ENCODE data around the gene ACTN3. TPM values are rescaled to one million over a fixed set of nuclear protein-coding genes. Genes with fewer than 3 reads are reported as not detected.

ACTN3 gene
- total and polyA plus RNA-seq, 12 donors, result 0.06 to 0.26 (median 0.13) TPM; not detected in 7

DNA sequence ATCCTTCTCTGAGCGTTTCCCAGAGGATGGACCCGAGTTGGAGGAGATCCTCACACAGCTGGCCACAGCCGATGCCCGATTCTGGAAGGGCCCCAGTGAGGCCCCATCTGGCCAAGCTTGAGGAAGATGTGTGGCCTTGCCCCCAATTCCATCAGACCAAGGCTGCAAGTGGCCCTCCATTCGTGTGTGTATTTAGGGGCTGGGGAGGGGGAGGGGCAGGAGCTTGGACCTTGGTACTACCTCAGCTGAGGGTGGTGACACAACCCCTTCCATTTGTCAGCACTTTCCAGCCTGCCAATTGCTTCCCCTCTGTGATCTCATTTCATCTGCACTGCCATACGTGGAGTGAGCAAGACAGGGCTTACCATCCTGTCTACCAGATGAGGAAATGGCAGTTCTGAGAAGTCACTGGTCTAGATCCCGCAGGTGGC lies 37.6 kb upstream of the ACTN3 start:
- 52 to 72% (median 54%) methylated on average over 3 to 7 of the region's 7 CpGs for WGBS, 4 donors
- peaks cover 8 to 9% of the 10 kb centered on the region in 2 donors for H3K4me1 ChIP-seq (replicated peaks in 1 of 2)
- no peaks in the 10 kb centered on the region for H3K9me3 ChIP-seq (replicated peaks in 1 of 3)
- no peaks in the 10 kb centered on the region for H3K27me3 ChIP-seq
- no peak overlapping the region for H3K4me3 ChIP-seq
- intact Hi-C loops (cut with DNase I), result no loop called here
- H3K36me3 ChIP-seq (replicated peaks in 1 of 2), result peaks cover 0 to 11% of the 10 kb centered on the region in 2 donors
- peak in 1 of 7 donors; percentile 13 for DNase-seq
- no peak for TF ChIP-seq POLR2A (IDR thresholded peaks at IDR 0.05)
- TF ChIP-seq, protein P1, sequence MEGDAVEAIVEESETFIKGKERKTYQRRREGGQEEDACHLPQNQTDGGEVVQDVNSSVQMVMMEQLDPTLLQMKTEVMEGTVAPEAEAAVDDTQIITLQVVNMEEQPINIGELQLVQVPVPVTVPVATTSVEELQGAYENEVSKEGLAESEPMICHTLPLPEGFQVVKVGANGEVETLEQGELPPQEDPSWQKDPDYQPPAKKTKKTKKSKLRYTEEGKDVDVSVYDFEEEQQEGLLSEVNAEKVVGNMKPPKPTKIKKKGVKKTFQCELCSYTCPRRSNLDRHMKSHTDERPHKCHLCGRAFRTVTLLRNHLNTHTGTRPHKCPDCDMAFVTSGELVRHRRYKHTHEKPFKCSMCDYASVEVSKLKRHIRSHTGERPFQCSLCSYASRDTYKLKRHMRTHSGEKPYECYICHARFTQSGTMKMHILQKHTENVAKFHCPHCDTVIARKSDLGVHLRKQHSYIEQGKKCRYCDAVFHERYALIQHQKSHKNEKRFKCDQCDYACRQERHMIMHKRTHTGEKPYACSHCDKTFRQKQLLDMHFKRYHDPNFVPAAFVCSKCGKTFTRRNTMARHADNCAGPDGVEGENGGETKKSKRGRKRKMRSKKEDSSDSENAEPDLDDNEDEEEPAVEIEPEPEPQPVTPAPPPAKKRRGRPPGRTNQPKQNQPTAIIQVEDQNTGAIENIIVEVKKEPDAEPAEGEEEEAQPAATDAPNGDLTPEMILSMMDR (IDR thresholded peaks at IDR 0.05), result no peak
- H3K27ac ChIP-seq, result no peak overlapping the region

DNA sequence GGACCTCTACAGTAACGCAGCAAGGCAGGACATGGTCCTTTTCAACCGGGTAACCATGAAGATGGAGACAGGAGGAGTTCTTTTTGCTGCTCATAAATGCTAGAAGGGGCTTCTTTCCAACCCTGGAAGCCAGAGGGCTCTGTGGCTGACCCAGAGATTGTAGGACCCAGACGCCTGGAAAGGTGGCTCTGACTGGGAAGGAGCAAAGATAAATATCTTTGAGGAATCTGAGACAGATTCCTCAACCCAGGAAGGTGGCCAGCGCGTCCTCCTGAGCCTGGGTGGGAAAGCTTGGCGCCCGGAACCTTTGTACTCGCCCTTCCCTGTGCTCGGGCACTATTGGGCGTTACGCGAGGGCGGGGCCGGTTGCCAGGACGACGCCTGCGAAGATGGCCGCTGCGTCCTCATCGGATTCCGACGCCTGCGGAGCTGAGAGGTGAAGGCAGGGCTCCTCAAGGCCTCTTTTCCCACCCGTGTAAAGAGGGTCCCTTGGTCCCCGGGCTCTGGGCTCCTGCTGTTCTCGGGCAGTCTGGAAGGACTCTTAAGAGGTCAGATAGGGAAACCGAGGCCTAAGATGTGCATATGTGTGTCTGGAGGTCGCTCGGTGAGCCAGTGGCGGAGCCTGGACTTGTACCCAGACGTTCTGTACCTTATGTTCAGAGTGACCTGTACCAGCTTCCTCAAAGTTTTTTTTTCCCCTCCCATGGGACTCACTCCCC lies 36.3 kb upstream of the ACTN3 start, which contains the start of gene BBS1:
BBS1 (plus strand) TSS at position 365 of the 719 bp plus-strand sequence; CDS start at position 390, 25 bp downstream.
- Histone ChIP-seq H3K36me3 (replicated peaks in 1 of 2) (peaks cover 0 to 13% of the 10 kb centered on the region in 2 donors), H3K4me1 (replicated peaks in 1 of 2) (peaks cover 8 to 9% of the 10 kb centered on the region in 2 donors), H3K27me3 (no peaks in the 10 kb centered on the region), H3K9me3 (replicated peaks in 1 of 3) (no peaks in the 10 kb centered on the region), H3K27ac (peak within 1 kb of the TSS in 1 of 5 donors; percentile 60), H3K4me3 (peak within 1 kb of the TSS; percentile 49 to 97 (median 75))
- intact Hi-C loops (cut with DNase I), result no loop called here
- WGBS, 4 donors, result 1 to 4% (median 3%) methylated on average over 13 to 31 of the region's 31 CpGs
- TF ChIP-seq, protein P1 (IDR thresholded peaks at IDR 0.05), result no peak
- peak in 1 of 2 donors; percentile 18 for TF ChIP-seq POLR2A (IDR thresholded peaks at IDR 0.05)
- peak; percentile 82 to 93 (median 88) for DNase-seq

DNA sequence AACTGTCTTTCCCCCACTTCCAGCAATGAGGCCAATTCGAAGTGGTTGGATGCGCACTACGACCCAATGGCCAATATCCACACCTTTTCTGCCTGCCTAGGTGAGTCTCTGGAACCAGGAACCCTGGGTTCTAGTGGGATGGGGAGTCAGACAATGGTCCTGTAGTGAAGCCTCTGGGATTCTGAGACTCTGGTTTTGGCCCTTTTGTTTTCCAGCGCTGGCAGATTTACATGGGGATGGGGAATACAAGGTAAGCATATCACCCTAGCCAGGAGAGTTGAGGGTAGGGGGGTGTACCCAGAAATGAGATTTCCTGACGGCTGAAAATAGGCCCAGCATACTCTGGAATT lies 35.7 kb upstream of the ACTN3 start:
- WGBS, 4 donors, result 0 to 11% (median 6%) methylated on average over 2 to 5 of the region's 5 CpGs
- no peak for TF ChIP-seq POLR2A (IDR thresholded peaks at IDR 0.05)
- TF ChIP-seq, protein P1 (IDR thresholded peaks at IDR 0.05), result no peak
- peaks cover 8 to 9% of the 10 kb centered on the region in 2 donors for H3K4me1 ChIP-seq (replicated peaks in 1 of 2)
- H3K9me3 ChIP-seq (replicated peaks in 1 of 3), result no peaks in the 10 kb centered on the region
- H3K27ac ChIP-seq, result no peak overlapping the region
- no peak for DNase-seq
- intact Hi-C loops (cut with DNase I), result no loop called here
- H3K36me3 ChIP-seq (replicated peaks in 1 of 2), result peaks cover 0 to 12% of the 10 kb centered on the region in 2 donors
- no peaks in the 10 kb centered on the region for H3K27me3 ChIP-seq
- H3K4me3 ChIP-seq, result peak overlapping the region; percentile 49 to 97 (median 75)

DNA sequence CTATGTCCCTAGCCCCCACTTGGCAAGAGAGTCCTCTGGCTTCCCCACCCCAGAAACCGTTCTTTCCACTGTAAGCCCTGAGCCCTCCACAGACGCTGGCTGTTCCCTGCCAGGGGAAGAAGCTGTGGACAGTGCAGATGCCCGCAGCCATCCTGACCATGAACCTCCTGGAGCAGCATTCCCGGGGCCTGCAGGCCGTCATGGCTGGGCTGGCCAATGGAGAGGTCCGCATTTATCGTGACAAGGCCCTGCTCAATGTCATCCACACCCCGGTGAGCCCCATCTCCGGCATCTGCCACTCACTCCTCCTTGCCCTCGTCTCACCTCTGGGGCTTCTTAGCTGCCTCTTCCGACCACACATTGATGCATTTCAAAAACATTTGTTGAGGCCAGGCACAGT lies 23.1 kb upstream of the ACTN3 start:
- no peak for DNase-seq
- no peak overlapping the region for H3K4me3 ChIP-seq
- no peak for TF ChIP-seq POLR2A (IDR thresholded peaks at IDR 0.05)
- TF ChIP-seq, protein P1 (IDR thresholded peaks at IDR 0.05), result no peak
- no peak overlapping the region for H3K27ac ChIP-seq
- no peaks in the 10 kb centered on the region for H3K4me1 ChIP-seq (replicated peaks in 1 of 2)
- H3K9me3 ChIP-seq (replicated peaks in 1 of 3), result no peaks in the 10 kb centered on the region
- intact Hi-C loops (cut with DNase I), result no loop called here
- peaks cover 0 to 38% of the 10 kb centered on the region in 2 donors for H3K36me3 ChIP-seq (replicated peaks in 1 of 2)
- H3K27me3 ChIP-seq, result no peaks in the 10 kb centered on the region
- 72 to 88% (median 73%) methylated on average over 11 of the region's 11 CpGs for WGBS, 4 donors
